Stimulated activated CD8-positive, alpha-beta memory T cell treated with anti-CD3 and anti-CD28 coated beads, Interleukin-4, amount 100 ng/mL, for 24 hours (primary cell): ENCODE results near the gene PAEP.

Source experiments
- DNase-seq: peaks from one replicate; pipeline ENCODE4 v3.0.0-alpha.2; 2020; ENCODE audit warnings: low read depth

The PAEP gene

DNA sequence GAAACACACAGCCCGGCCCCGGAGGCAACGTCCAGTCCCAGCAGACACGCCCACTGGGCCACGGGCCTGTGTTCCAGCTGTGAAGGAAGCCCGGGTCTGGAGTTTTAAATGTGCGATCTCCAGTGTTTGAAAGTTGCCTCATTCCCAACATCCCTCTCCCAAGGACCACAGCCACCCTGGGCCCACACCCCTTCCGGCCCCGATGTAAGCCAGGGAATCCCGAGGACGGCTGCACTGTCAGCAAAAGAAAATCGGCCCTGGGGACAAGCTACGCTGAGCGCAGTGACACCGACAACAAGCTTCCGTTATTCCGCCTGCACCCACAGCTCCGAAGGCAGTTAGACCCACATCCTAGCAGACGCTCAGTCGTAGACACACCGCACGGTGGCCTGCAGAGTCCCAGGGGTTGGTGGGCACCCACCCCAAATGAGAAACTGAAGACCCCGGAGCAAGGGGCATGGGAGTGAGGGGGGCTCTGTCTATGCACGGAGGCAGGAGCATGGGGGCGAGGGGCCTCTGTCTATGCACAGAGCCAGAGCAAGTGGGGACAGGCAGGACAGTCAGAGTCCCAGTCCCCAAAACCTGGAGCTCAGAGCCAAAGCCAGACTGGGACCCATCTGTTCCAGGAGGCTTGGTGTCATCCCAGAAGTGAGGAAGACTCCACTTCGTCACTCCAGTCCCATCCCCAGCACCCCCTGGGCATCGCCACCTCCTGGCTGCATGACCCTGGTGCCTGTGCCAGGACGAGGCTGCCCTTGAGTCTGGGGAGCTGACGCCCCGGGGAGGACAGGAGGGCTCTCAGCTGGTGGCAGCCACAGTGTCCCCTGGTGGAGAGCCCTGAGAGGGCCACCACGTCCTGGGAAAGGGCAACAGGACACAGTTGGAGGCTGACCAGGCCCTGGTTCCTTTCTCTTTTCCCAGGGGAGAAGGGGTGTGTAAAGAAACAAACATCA is 54.4 kb downstream of the PAEP start:
- no peak for DNase-seq
